Activated naive CD4-positive, alpha-beta T cell treated with anti-CD3 and anti-CD28 coated beads, Interleukin-2, amount 50 U/mL, for 16 hours (primary cell): ENCODE measurements around the gene UBFD1.
"Not testable (repeated sequence)": the region's sequence is repeated elsewhere in the genome, so short reads cannot be mapped to it uniquely, and the experiment has no call there.

Experiments used
- DNase-seq: peaks from one replicate; pipeline ENCODE4 v3.0.0-alpha.2; 2020

Gene UBFD1

DNA sequence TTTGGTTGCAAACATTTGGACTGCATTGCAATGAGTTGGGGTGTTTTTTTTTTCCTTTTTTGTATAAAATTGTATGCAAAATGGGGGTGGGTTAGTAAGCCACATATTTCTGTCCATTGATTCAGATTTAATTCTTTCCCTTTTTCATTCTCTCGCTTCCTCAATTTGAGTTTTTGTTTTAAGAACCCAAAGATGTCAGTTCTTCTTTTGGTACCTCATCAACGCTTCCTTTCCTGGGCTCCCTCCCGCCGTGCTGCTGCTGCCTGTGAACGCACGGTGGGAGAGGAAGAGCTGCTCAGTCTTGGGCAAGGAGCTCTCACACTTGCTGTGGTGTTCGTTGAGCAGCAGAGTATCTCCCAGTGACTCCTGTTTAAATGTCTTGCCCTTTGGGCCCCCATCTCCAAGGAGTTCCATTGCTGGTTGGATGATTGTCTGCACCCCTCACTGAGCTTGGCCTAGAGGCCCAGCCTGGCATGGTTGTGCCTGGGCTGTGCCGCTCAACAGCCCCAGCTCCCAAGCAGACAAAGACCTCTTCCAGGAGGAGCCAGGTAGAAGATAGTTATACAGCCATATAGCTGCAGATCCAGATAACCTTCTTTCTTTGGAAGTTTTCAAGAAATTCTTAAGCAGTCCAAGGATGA lies 13.6 kb downstream of the UBFD1 start:
- DNase-seq = no peak

DNA sequence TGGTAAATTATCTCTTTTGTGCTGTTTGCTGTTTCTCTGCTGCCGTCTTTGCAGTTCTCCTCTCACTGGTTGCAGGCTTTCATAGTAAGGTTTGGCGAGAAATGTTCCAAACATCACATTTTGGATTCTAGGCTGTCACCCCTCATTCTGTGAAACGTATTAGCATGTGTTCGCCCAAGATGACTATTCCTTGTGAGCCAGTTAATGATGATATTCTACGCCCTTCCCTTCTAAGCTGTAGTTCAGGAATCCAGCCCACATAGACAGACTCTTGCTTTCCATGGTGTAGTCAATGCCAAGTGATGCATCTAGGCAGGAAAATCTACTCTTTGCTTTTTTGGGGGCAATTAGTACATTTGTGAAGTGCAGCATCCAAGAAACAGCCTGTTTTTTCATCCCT lies 14.4 kb downstream of the UBFD1 start:
- no peak for DNase-seq

DNA sequence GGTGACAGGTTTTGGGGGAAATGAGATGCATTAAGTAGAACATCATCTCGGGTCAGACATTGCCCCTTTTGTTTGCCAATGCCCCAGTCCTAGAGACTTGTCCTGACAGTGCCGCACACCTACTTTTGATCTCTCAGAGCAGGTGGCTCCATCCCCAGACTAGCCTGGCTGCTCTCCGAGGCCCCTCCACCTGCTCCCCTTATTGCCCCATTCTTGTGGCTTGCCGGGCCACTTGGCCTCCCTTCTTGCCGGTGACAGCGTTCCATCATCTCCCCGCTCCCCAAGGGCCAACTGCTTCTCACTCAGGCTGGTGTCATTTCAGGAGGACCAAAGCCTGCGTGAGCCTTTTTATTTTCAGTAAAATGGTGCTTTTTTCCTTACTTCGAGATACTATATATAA lies 14.9 kb downstream of the UBFD1 start:
- DNase-seq = no peak

DNA sequence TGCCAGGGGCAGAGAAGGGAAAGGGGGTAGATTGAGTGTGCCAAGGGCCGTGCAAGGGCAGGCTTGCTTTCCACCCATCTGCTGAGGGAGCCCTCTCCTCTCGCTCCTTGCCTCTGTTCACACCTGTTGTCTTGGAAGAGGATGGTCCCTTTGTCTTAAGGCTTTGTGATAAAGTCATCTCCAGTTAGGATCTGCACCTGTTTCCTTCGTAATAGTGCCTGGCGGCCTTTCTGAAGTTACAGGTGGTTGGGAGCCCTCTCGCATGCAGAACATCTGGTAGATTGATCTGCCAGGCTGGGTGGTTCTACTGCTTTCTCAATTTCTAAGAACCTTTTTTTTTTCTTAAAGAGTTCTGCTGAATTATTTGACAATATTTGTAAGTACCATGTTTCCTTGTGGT lies 16.3 kb downstream of the UBFD1 start:
- no peak for DNase-seq

DNA sequence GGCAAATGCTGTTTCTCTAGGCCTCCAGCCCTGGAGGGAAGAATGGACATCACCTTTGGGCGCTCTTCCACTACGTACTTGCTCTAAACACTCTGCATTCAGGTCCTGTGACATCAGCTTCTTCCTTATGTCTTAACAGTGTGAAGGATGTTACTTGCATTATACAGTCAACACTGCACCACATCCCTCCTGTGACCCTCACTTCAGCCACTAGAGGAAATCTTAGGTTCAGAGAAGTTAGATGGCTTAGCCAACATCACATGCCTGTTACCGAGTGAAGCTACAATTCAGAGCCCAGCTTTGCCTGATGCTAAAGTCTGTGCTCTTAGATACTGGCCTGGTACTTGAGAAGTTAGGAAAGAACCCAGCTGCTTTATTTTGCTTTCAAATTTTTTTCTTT lies 18.3 kb downstream of the UBFD1 start:
- DNase-seq = no peak

DNA sequence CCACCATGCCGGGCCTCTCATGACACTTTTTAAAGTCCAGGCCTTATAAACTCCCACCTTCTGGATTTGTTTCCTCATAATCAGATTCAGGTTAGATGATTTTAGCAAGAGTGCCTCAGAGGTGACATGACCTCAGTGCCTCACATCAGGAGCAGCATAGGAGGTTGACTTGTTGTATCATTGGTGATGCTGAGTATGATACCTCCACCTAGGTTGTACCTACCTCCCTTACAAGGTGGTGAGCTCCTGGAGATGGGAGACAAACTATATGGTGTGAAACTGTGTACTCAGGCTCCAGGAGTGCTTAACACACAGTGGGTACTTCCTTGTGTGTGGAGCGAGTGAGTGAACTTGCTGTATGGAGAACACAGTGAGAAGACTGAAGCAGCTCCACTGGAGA lies 20.0 kb downstream of the UBFD1 start:
- no peak for DNase-seq

DNA sequence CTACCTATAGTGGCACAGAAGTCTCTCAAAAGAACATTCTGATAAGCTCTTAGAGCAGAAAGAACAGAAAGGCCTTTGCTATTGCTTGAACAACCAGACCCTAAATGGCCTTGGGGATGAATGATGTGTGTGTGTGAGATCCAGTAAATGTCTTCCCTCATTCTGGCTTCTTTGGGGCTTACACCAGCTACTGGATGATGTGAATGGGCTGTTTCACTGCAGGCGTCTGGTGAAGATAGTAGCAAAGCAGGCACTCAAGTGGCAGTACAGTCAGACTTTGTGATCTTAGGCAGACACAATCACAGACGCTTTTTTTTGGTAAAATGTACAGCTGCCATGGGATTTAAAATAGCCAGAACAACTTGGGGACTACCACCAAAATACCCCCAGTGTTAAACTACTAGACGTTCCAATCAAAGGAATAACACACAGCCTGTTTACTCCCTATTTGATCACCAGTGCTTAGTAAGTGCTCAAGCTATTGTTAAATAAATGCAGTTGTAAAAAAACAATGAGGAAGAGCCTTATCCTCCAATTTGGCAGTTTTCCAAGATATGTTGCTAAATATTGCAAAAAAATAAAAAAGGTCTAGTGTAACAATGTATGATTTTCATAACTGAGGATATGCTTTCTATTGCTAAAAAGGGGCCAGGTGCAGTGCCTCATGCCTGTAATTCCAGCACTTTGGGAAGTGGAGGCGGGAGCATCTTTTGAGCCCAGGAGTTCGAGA lies 20.7 kb downstream of the UBFD1 start:
- DNase-seq = no peak

DNA sequence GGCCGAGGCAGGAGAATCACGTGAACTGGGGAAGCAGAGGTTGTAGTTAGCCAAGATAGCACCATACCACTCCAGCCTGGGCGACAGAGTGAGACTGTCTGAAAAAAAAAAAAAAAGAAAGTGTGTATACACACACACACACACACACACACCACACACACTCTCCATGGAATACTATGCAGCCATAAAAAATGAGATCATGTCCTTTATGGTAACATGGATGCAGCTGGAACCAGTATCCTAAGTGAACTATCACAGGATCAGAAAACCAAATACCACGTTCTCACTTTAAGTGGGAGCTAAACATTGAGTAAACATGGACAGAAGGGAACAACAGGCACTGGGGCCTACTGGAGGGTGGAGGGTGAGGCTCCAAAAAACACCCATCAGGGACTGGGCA lies 21.8 kb downstream of the UBFD1 start:
- no peak for DNase-seq

DNA sequence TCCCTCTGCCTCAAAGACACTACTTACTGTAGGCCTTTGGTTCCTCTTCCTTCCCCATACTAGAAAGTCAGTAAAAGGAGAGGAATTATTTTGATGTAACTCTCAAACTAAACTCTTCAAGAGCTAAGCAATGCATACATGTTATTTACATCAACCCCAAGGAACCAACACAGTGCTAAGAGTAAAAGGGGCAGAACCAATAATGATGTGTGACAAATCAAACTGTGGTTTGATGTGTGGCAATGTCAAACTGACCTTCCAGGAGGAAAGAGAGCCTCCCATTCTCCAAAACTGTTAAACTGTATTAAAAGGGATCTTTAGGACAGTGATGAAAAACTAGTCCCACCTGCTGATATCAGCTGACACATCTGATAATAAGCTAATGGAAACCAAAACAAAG lies 22.9 kb downstream of the UBFD1 start:
- no peak for DNase-seq

DNA sequence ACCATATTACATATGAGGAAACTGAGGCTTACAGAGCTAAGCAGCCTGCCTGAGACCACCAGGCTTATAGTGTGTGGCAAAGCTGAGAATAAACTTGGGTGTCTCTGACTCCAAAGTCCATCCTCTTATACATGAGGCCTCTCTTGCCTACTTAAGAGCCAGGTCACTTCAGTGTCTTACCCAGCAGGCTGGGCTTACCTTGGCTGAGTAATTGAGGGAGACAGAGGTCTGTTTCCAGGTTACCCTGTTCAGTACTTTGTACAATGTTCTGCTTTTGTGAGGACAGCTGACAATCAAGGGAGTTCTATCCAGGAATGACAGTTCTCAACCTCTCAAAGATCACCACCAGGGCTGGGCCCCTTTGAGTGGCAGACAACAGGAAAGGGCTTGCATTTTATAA lies 24.2 kb downstream of the UBFD1 start:
- no peak for DNase-seq

DNA sequence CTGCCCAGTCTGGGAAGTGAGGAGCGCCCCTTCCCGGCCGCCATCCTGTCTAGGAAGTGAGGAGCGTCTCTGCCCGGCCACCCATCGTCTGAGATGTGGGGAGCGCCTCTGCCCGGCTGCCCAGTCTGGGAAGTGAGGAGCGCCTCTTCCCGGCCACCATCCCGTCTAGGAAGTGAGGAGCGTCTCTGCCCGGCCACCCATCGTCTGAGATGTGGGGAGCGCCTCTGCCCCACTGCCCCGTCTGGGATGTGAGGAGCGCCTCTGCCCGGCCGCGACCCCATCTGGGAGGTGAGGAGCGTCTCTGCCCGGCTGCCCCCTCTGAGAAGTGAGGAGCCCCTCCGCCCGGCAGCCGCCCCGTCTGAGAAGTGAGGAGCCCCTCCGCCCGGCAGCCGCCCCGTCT lies 25.7 kb downstream of the UBFD1 start:
- not testable (repeated sequence) for DNase-seq

DNA sequence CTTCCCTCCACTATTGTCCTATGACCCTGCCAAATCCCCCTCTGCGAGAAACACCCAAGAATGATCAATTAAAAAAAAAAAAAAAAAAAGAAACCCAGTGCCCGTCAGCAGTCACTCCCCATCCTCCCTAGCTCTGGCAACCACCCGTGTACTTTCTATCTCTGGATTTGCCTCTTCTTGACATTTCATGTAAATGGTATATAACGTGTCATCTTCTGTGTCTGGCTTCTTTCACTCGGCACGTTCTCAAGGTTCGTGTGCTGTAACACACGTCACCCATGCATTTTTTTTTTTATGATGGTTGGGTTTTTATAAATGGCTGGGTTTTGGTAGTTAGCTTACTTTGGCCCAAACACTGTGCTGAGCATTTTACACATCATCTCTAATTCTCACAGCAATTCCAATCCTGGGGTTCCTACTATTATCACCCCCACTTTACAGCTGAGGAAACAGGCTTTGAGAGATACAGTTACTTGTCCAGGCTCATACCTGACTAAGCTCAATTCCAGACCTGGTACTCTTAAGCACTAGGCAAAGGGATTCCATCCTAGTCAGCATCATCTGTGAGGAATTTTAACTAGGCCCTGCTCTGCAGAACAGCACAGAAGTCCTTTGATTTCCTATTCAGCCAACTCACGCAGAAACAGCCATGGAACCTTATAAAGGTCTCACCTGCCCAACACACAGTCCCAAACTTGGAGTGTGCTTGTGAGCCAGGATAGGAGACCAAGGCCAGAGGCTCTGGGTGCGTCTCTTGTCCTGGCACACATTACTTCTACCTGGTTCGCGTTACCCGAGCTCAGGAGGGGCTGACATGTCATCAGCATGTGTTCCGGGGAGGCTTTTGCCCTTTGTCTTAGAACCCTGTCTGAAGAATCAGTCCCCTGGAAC lies 26.9 kb downstream of the UBFD1 start:
- DNase-seq = no peak

DNA sequence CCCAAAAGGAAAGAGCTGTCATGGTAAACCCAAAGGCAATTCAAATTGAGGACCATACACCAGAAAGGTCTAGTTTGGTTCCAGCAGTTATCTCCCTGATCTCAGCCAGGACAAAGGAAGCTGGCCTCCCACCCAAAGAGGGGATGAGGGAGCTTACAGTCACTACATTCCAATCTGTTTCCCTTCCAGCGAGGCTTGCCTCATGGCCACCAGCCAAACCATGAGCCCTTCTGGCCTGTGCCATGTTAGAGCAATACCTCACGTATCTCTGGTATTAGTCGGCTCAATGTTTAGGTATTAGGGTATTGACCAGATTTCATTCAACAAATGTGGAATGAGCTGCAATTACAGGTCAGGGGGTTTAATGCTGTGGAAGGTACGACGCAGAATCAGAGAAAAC lies 30.2 kb downstream of the UBFD1 start:
- no peak for DNase-seq

DNA sequence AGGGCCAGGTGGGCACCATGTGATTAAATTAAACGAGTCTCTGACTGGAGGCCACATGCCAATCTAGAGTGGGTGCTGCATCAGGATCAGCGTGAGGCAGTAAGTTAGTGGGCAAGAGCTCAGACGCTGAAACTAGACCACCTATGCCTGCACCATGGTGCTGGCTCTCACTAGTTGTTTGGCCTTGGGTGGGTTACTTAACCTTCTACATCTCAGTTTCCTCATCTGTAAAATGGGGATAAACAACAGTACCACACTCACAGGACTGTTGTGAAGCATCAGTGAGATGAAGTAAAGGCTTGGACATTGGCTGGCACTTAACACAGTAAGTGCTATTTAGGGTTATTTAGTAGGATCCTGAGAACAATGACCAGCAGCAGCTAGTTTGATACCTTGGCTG lies 32.7 kb downstream of the UBFD1 start:
- no peak for DNase-seq

DNA sequence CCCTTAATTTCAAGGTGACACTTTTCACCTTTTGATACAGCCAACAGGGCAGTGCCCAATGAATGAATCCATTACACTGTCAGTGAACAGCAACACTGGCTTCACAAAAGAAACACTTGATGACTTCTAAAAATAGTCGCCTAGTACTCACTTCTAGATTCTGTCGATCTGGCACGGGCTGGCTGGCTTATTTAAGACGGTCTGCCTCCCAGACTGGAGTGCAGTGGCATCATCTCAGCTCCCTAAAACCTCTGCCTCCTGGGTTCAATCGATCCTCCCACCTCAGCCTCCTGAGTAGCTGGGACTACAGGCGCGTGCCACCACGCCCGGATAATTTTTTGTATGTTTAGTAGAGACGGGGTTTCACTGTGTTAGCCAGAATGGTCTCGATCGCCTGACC lies 36.7 kb downstream of the UBFD1 start:
- no peak for DNase-seq

DNA sequence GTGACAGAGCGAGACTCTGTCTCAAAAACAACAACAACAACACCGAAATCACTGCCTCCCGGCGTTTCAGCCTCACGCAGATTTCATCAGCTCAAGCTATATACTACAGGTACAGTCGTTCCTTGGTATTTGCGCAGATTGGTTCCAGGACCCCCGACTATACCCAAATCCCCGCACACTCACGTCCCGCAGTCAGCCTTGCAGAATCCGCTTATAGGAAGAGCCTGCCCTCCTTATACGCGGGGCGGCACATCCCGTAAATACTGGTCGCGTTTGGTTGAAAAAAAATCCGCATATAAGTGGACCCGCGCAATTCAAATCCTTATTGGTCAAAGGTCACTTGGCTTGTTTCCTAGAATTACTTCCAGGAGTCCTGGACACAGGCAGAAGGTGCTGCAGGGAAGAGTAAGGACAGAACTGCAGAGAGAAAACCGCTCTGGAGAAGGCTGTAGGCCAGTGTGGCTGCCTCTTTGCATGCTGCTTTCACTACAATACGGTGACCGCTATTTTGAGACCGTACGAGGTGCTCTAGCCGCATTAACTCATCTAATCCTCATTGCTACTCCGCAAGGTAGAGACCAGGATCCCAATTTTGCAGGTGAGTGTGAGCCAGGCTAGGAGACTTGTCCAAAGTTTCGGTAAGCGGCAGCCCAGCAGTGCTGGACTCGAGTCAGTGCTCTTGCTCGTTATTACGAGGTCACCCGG lies 37.9 kb downstream of the UBFD1 start:
- no peak for DNase-seq

DNA sequence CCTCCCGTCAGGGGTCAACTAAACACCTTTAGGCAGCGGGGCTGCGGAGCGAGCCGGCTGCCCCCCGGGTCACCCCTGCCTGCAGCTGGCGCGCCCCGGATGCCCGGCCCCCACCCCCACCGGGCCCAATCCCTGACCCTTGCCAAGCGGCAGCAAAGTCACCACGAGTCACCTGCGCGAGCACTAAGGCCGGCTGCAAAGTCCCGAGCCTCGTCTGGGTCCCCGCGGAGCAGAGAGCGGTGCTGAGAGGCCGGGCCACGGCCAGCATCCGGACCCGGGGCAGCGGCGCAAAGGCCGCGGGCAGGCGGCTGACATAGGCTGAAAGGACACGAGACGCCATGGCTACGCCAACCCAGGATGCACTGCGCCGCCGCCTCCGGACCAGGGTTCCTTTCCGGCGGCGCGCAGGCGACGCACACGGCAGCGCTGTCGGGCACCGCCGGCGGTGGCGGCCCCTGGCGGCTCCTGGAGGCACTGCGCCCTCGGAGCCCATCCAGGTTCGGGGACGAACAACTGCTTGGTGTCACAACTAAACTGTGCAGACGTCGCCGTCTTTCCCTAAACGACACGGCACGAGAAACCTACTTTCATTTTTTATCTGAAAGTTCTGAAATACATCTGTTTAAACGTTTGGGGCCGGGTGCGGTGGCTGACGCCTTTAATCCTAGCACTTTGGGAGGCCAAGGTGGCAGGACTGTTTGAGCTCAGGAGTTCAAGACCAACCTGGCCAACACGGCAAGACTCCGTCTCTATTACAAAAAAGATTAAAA lies 38.6 kb downstream of the UBFD1 start, which contains the start of gene NDUFAB1:
Gene NDUFAB1 (minus strand): TSS at position 366 of the 770 bp plus-strand sequence. CDS start 26 bp downstream, at position 340.
- peak; percentile 93 for DNase-seq

DNA sequence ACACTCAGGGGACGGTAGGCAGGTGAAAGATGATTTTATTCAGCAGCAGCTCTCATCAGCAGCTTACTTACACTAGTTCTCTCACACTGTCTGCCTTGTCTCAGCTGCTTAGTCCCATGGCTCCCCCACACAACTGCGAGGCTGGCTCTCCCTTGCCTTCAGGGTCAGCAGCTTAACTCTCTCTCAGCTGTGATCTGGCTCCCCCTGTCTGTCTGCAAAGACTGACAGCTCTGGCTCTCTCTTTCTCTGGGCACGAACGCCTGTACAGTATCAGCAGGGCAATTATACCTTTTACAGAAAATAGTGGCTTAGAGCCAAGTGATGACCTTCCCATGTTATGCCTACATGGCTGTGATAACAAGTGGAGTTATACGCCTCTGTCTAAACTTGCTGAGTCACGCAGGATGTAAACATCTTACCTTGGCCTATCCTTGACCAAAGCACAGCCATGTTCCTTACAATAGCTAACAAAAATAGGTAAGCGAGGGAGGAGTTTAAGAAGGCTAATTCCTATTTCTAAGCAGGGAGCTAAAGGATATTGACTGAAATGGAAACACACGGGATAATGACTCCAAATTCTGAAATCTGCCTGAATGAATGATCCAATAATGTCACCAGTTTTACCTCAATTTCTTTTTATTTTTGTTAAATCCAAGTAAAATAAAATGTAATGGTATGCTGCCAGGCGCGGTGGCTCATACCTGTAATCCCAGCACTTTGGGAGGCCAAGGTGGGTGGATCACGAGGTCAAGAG lies 39.7 kb downstream of the UBFD1 start:
- no peak for DNase-seq

DNA sequence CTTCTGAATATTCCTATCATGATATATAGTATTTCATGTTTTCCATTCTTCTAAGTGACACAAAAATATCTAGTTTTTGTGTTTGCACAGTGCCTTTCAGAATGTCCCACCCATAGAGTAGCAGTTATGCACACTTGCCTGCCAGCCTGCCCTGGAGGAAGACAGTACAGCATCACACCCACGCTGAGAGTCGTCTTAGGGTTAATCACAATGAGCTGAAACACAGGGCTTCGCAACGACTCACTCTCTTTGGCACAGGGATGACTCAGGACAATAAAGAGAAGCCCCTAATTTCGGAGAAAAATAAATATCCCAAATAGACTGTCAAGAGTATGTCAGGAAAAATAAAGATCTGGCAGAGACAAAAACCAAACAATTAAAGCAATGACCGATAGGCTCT lies 50.2 kb downstream of the UBFD1 start:
- DNase-seq = no peak

DNA sequence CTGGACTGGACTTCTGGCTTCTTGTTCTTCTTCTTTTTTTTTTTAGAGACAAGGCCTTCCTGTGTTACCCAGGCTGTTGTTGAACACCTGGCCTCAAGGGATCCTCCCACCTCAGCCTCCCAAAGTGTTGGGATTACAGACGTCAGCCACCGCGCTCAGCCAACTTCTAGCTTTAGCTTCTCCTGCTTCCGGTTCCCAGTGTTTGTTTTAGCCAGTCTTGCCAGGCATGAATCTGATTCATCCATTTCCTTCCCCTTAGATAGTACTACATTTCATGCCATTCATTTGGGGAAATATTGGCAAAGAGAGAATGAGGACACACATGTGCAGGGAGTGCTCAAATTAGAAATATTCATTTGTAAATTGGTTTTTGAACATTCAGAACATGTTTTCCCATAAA lies 50.7 kb downstream of the UBFD1 start:
- no peak for DNase-seq

DNA sequence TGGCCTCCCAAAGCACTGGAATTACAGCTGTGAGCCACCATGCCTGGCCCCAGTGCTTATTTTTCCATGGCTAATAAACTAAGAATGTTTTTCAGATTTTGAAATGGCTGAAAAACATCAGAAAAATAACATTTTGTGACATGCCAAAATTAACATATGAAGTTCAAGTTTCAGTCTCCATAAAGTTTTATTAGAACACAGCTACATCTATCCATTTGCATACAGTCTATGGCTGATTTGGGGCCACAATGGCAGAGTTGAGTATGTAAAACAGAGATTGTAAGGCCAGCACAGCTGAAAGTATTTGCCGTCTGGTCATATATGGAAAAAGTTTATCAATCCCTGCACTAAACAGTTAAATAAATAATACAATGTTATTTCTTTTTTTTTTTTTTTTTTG lies 52.4 kb downstream of the UBFD1 start:
- DNase-seq = no peak

DNA sequence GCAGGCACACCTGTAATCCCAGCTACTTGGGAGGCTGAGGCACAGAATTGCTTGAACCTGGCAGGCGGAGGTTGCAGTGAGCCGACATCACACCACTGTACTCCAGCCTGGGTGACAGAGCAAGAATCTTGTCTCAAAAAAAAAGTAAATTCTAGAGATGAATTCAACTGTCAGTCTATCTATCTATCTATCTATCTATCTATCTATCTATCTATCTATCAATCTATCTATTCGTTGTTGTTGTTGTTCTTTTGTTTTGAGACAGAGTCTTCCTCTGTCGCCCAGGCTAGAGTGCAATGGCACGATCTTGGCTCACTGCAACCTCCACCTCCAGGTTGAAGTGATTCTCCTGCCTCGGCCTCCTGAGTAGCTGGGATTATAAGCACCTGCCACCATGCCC lies 53.4 kb downstream of the UBFD1 start:
- not testable (repeated sequence) for DNase-seq
